D721Med (cell line): Measurements from ENCODE around the gene HMCN1.

Experiments
- DNase-seq: peaks from one replicate; pipeline ENCODE4 v3.0.0; 2011; ENCODE audit warnings: low spot score; ENCODE audit not compliant: insufficient read length
- FAIRE-seq: peaks from 2 replicates; lab custom pipeline; 2011; peaks lifted over from hg19 to GRCh38; lab: Jason Lieb, UNC
- TF ChIP-seq, protein P1 (sequence below): IDR thresholded peaks from 2 replicates; pipeline ENCODE4 v1.5.1; 2012; ENCODE audit warnings: mild to moderate bottlenecking, control low read depth; ENCODE audit not compliant: insufficient read depth; ENCODE audit errors: missing control alignments

The HMCN1 gene

DNA sequence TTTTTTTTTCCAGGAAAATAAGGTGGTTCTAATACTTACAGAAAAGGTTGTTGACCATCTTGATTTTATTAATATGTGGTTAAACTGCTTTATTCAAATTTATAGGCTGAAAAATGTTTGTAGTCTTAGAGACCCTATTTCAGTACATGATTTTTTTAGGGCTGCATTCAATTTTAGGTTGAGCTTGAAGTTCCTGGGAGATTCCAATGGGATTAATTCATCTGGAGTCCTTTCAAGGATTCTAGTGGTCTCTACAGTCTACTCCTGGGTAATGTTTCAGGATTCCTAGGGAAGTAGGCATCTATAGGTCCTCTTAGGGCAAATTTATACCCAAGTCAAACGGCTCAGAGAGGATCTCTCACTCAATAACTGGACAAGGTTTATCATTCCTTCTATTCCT, 126.7 kb downstream of the HMCN1 start:
- DNase-seq (no peak), FAIRE-seq (no peak)
- TF ChIP-seq, protein P1, sequence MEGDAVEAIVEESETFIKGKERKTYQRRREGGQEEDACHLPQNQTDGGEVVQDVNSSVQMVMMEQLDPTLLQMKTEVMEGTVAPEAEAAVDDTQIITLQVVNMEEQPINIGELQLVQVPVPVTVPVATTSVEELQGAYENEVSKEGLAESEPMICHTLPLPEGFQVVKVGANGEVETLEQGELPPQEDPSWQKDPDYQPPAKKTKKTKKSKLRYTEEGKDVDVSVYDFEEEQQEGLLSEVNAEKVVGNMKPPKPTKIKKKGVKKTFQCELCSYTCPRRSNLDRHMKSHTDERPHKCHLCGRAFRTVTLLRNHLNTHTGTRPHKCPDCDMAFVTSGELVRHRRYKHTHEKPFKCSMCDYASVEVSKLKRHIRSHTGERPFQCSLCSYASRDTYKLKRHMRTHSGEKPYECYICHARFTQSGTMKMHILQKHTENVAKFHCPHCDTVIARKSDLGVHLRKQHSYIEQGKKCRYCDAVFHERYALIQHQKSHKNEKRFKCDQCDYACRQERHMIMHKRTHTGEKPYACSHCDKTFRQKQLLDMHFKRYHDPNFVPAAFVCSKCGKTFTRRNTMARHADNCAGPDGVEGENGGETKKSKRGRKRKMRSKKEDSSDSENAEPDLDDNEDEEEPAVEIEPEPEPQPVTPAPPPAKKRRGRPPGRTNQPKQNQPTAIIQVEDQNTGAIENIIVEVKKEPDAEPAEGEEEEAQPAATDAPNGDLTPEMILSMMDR = no peak

DNA sequence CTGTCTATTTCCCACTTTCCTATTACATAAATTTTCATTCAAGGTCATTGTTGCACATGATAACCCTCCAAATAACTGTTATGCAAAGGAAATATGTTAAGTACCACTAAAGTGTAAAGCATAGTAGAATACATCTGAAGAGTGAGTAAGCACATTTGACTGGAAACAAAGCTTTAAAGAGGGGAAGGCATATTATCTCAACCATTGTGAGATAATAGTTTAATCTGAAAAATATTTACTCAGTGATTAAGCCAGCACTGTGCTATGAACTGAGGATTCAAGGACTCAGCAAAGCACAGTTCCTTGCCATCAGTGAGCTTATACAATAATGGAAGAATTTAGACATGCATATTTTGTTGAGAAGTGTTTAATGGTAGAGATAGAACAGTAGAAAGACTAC, 127.4 kb downstream of the HMCN1 start:
- TF ChIP-seq, protein P1 = no peak
- FAIRE-seq = no peak
- no peak for DNase-seq

DNA sequence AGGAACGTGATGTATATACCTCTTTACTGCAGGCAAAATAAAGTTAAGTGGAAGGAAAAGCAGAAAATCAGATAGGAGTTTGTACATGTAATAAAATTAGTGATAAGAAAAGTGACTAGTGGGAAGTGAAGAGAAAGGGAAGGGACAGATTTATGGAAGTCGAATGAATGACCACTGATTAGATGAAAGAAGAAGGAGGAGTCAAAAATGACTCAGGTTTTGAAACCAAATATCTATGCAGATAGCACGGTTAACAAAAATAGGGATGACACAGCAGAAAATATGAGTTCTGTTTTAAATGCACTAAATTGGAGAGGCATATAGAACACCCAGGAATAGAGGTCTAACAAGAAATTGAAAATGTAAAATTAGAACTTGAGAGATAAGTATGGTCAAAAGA, 128.0 kb downstream of the HMCN1 start:
- TF ChIP-seq, protein P1 = no peak
- FAIRE-seq (no peak), DNase-seq (no peak)

DNA sequence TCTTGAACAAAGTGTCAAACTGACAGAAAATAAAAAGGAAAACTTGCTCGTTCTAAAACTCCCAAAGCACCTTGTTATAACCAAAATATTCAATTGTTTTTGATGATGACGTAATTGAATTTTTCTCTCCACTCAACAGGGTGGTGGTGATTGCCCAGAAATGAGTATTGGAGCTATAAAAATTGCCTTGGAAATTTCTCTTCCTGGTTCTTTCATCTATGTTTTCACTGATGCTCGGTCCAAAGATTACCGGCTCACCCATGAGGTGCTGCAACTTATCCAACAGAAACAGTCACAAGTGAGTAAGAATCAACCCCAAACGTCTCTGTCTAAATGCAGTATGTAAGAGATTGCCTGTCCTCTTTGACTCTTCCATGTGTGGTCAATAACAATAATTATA, 130.1 kb downstream of the HMCN1 start:
- TF ChIP-seq, protein P1 = no peak
- no peak for FAIRE-seq

DNA sequence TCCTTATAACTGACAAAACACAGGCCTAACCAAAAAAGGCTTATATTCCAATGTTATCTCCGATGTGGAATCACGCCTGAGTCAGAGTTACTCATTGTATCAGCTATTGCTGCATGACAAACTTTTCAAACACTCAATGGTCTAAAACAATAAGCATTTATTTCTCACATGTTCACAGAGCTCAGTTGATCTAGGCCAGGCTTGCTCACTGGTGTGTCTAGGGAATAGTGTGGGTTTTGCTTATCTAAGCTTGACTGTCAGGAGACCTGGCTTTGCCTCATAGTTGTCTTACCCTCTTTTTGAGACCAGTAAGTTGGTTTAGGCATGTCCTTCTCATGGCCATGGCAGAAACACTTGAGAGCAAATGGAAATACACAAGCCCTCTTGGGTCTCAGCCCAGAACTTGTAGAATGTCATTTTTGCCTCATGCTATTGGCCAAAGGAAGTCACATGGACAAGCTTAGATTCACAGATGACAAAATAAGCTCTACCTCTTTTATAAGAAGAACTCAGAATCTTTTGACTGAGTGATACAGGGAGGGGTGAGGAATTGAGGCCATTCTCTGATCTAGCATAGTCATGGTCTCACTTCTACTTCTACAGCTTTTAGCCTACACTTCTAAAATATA, 130.8 kb downstream of the HMCN1 start:
- TF ChIP-seq, protein P1 = no peak
- FAIRE-seq = peak; percentile 87
- DNase-seq = no peak

More for the DNA sequence above, 130.1 kb downstream of the HMCN1 start:
- no peak for DNase-seq

DNA sequence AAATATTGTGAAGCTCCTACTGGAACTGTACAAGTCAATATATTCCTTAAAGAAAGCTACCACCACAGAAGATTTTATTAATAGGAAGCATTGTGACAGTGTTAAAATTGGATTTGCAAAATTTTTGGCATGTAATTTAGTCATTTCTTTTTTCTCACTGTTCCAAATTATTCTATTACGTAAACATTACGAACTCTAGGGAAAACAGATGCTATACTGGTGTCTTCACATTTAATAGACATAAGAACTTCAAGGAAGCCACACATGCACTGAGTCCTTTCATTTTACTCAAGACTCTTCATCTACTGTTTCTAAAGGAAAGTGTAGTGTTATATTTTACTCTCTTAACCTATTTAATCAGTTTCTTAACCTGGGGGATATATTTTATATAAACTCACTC, 135.4 kb downstream of the HMCN1 start:
- FAIRE-seq (peak; percentile 66), DNase-seq (no peak)
- TF ChIP-seq, protein P1 = no peak

DNA sequence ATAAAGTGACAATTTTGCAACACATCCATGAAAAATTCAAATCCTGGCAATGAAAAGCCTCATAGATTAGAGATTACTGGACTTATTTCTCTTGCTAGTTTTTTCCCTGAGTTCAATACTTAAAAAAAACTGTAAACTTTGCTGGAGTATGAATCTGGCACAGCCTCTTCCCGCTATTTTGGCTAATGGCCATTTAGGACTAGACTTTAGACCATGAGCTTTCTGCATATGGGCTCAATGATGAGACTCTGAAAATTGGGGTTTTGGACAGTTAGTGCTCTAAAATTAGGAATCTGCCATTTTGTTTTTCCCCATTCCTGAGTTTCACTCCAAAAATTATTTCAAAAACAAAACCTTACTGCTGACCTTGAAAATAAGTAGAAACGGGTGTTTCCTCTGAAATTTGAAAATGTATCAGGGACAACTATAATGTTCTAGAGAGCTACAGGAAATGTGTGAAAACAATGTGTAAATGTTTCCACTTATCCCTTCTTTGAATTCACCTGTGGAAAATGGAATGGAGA, 137.5 kb downstream of the HMCN1 start:
- TF ChIP-seq, protein P1 = no peak
- FAIRE-seq (peak; percentile 6), DNase-seq (no peak)
